ENCODE measurements around the gene ANKRD37. TPM values are rescaled to one million over a fixed set of nuclear protein-coding genes. Genes with fewer than 3 reads are reported as not detected.

The ANKRD37 gene
- 18.0 TPM for total RNA-seq
- long read RNA-seq, transcript ANKRD37-201 (5 exons, 1,141 nt): major isoform, 7 of 13 reads
- long read RNA-seq, partial matches to known transcripts: 1 of 13 reads
- long read RNA-seq, other reads (novel, unspliced or antisense): 4 of 13 reads

GRCh38 chr4:185396724-185397385, at the start of gene ANKRD37:
Gene ANKRD37 (plus strand): TSS chr4:185396841. CDS start chr4:185396924, 83 bp downstream.
- Histone ChIP-seq H3K27ac (replicated peaks) (peak within 1 kb of the TSS; percentile 100), H3K27me3 (ENCODE audit: low read depth) (no peaks in the 10 kb centered on the region), H3K4me1 (peaks cover 58% of the 10 kb centered on the region), H3K4me3 (peak within 1 kb of the TSS; percentile 81), H3K36me3 (peaks cover 32% of the 10 kb centered on the region), H3K9me3 (replicated peaks) (no peaks in the 10 kb centered on the region)
- DNase-seq: peak; percentile 42
- no peak for TF ChIP-seq CTCF (IDR thresholded peaks at IDR 0.05; ENCODE audit: borderline replicate concordance)
- intact Hi-C loops (cut with micrococcal nuclease): no loop called here

GRCh38 chr4:185346975-185347601, 49.6 kb upstream of the ANKRD37 start:
- intact Hi-C loops (cut with micrococcal nuclease): no loop called here
- DNase-seq: no peak
- Histone ChIP-seq H3K4me3 (no peak overlapping the region), H3K36me3 (peaks cover 55% of the 10 kb centered on the region), H3K4me1 (peaks cover 19% of the 10 kb centered on the region), H3K9me3 (replicated peaks) (no peaks in the 10 kb centered on the region), H3K27me3 (ENCODE audit: low read depth) (no peaks in the 10 kb centered on the region), H3K27ac (replicated peaks) (no peak overlapping the region)
- no peak for TF ChIP-seq CTCF (IDR thresholded peaks at IDR 0.05; ENCODE audit: borderline replicate concordance)

- no peak for DNase-seq
- Histone ChIP-seq H3K36me3 (peaks cover 67% of the 10 kb centered on the region), H3K9me3 (replicated peaks) (no peaks in the 10 kb centered on the region), H3K4me1 (no peaks in the 10 kb centered on the region), H3K4me3 (no peak overlapping the region), H3K27me3 (ENCODE audit: low read depth) (no peaks in the 10 kb centered on the region), H3K27ac (replicated peaks) (no peak overlapping the region)
- no peak for TF ChIP-seq CTCF (IDR thresholded peaks at IDR 0.05; ENCODE audit: borderline replicate concordance)
- intact Hi-C loops (cut with micrococcal nuclease): no loop called here
Measured at GRCh38 chr4:185351691-185352090, 45.0 kb upstream of the ANKRD37 start.

- no peaks in the 10 kb centered on the region for H3K27me3 ChIP-seq (ENCODE audit: low read depth)
- H3K36me3 ChIP-seq: peaks cover 62% of the 10 kb centered on the region
- no peak overlapping the region for H3K27ac ChIP-seq (replicated peaks)
- TF ChIP-seq CTCF (IDR thresholded peaks at IDR 0.05; ENCODE audit: borderline replicate concordance): no peak
- no peaks in the 10 kb centered on the region for H3K4me1 ChIP-seq
- H3K9me3 ChIP-seq (replicated peaks): no peaks in the 10 kb centered on the region
- no peak overlapping the region for H3K4me3 ChIP-seq
- DNase-seq: no peak
- intact Hi-C loops (cut with micrococcal nuclease): no loop called here
Measured at GRCh38 chr4:185352202-185352601, 44.4 kb upstream of the ANKRD37 start.

- Histone ChIP-seq H3K27ac (replicated peaks) (no peak overlapping the region), H3K36me3 (peaks cover 57% of the 10 kb centered on the region), H3K4me3 (no peak overlapping the region), H3K9me3 (replicated peaks) (no peaks in the 10 kb centered on the region), H3K4me1 (no peaks in the 10 kb centered on the region), H3K27me3 (ENCODE audit: low read depth) (no peaks in the 10 kb centered on the region)
- DNase-seq: no peak
- intact Hi-C loops (cut with micrococcal nuclease): no loop called here
- TF ChIP-seq CTCF (IDR thresholded peaks at IDR 0.05; ENCODE audit: borderline replicate concordance): no peak
Measured at GRCh38 chr4:185352741-185353140, 43.9 kb upstream of the ANKRD37 start.

Measured in left ventricle myocardium inferior (tissue), 1 donor.